ENCODE data around the gene DOCK8. TPM values are rescaled to one million over a fixed set of nuclear protein-coding genes. Genes with fewer than 3 reads are reported as not detected.

The DOCK8 gene
- total and polyA plus RNA-seq, 2 of the 13 experiments (the other 11 are each of a cell fraction or from before 2014, with no cell fraction given): 0.28 to 0.38 TPM

DNA sequence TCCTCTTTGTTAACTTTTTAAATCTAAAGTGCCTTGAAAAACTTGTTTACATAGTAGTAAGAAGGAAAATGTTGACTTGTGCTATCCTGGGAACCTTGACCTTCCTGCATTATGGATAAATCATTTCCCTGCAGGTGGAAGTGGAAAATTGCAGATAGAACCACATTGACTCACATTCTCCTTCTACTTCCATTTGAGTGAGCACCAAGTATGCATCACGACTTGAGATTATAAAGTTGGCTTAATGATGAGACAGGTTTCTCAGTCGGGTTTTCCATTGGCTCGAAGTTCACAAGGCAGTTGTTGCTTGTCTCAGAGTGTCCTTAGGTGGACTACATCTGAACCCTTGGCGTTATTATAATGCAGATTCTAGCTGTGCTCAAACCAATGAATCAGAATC lies 39.9 kb downstream of the DOCK8 start (continued):
- TF ChIP-seq, protein P1, sequence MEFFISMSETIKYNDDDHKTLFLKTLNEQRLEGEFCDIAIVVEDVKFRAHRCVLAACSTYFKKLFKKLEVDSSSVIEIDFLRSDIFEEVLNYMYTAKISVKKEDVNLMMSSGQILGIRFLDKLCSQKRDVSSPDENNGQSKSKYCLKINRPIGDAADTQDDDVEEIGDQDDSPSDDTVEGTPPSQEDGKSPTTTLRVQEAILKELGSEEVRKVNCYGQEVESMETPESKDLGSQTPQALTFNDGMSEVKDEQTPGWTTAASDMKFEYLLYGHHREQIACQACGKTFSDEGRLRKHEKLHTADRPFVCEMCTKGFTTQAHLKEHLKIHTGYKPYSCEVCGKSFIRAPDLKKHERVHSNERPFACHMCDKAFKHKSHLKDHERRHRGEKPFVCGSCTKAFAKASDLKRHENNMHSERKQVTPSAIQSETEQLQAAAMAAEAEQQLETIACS (CRISPR knock-in tag; IDR thresholded peaks at IDR 0.05): no peak

- in situ Hi-C loops (cut with HindIII; ENCODE audit: extremely low pct_ligation_motif_present, low pct_unique_long_range_greater_than_20kb): no loop called here
Measured at GRCh38 chr9:257957-258356, 43.3 kb downstream of the DOCK8 start.

More at GRCh38 chr9:257957-258356, 43.3 kb downstream of the DOCK8 start:
- Histone ChIP-seq H3K36me3 (replicated peaks in 1 of 2; ENCODE audit: control insufficient read depth in 1 of 2, insufficient read depth in 2 of 2, low read length in 2 of 2) (no peaks in the 10 kb centered on the region), H3K9ac (ENCODE audit: insufficient read depth, low read depth, low read length) (no peak overlapping the region), H3K4me3 (replicated peaks in 1 of 3; ENCODE audit: insufficient read depth in 1 of 3, low read depth in 2 of 3, low read length in 3 of 3) (no peak overlapping the region), H2AFZ (ENCODE audit: low read length) (no peak overlapping the region), H3K4me2 (ENCODE audit: low read depth, low read length) (no peak overlapping the region), H3K9me3 (ENCODE audit: low read length) (no peaks in the 10 kb centered on the region), H3K27ac (ENCODE audit: extremely low read length, insufficient read depth, low read length) (no peak overlapping the region), H4K20me1 (ENCODE audit: insufficient read depth, low read length) (no peaks in the 10 kb centered on the region), H3K79me2 (ENCODE audit: insufficient read depth, low read length) (no peaks in the 10 kb centered on the region), H3K4me1 (ENCODE audit: insufficient read depth, low read length) (no peaks in the 10 kb centered on the region), H3K27me3 (ENCODE audit: control insufficient read depth in 1 of 2, insufficient read depth in 2 of 2, low read length in 2 of 2) (no peaks in the 10 kb centered on the region)
- BruUV-seq (replicated peaks): no TSS peak
- no peak for TF ChIP-seq ZNF678 (CRISPR knock-in tag; IDR thresholded peaks at IDR 0.05)
- TF ChIP-seq ZNF816 (CRISPR knock-in tag; IDR thresholded peaks at IDR 0.05; ENCODE audit: borderline replicate concordance): no peak
- TF ChIP-seq ZNF580 (CRISPR knock-in tag; IDR thresholded peaks at IDR 0.05; ENCODE audit: borderline replicate concordance, low read depth): no peak
- TF ChIP-seq DR1 (CRISPR knock-in tag; IDR thresholded peaks at IDR 0.05): no peak
- no peak for TF ChIP-seq ZBTB42 (CRISPR knock-in tag; IDR thresholded peaks at IDR 0.05)
- TF ChIP-seq ZNF567 (CRISPR knock-in tag; IDR thresholded peaks at IDR 0.05; ENCODE audit: borderline replicate concordance): no peak
- TF ChIP-seq ISL2 (CRISPR knock-in tag; IDR thresholded peaks at IDR 0.05): no peak
- no peak for TF ChIP-seq JDP2 (CRISPR knock-in tag; IDR thresholded peaks at IDR 0.05; ENCODE audit: borderline replicate concordance)
- no peak for TF ChIP-seq ZNF235 (CRISPR knock-in tag; IDR thresholded peaks at IDR 0.05; ENCODE audit: borderline replicate concordance)
- TF ChIP-seq FOXP1 (IDR thresholded peaks at IDR 0.05): no peak
- no peak for TF ChIP-seq FOXP1 (CRISPR knock-in tag; IDR thresholded peaks at IDR 0.05)
- TF ChIP-seq, protein P2, sequence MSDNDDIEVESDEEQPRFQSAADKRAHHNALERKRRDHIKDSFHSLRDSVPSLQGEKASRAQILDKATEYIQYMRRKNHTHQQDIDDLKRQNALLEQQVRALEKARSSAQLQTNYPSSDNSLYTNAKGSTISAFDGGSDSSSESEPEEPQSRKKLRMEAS (IDR thresholded peaks at IDR 0.05): no peak
- TF ChIP-seq, protein P3, sequence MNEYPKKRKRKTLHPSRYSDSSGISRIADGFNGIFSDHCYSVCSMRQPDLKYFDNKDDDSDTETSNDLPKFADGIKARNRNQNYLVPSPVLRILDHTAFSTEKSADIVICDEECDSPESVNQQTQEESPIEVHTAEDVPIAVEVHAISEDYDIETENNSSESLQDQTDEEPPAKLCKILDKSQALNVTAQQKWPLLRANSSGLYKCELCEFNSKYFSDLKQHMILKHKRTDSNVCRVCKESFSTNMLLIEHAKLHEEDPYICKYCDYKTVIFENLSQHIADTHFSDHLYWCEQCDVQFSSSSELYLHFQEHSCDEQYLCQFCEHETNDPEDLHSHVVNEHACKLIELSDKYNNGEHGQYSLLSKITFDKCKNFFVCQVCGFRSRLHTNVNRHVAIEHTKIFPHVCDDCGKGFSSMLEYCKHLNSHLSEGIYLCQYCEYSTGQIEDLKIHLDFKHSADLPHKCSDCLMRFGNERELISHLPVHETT (CRISPR knock-in tag; conservative IDR thresholded peaks at IDR 0.05): no peak
- no peak for TF ChIP-seq NCOR1 (IDR thresholded peaks at IDR 0.05; ENCODE audit: borderline replicate concordance, low read length)
- no peak for TF ChIP-seq TCF7L2 (IDR thresholded peaks at IDR 0.05; ENCODE audit: low read depth, low read length)
- TF ChIP-seq KDM3A (CRISPR knock-in tag; IDR thresholded peaks at IDR 0.05; ENCODE audit: low read depth): no peak
- TF ChIP-seq TEAD2 (CRISPR knock-in tag; IDR thresholded peaks at IDR 0.05): no peak
- no peak for TF ChIP-seq SOX13 (IDR thresholded peaks at IDR 0.05)
- no peak for TF ChIP-seq SOX13 (CRISPR knock-in tag; conservative IDR thresholded peaks at IDR 0.05 in 1 of 2, IDR thresholded peaks at IDR 0.05 in 1 of 2)
- no peak for TF ChIP-seq ZFP1 (CRISPR knock-in tag; IDR thresholded peaks at IDR 0.05)
- CTCF ChIA-PET (ENCODE audit: low intra/inter-chr PET ratio, low total read pairs): no interaction called here
- ATAC-seq: no peak
- DNase-seq (ENCODE audit: low spot score): no peak
- FAIRE-seq: no peak
- POLR2A ChIA-PET: no interaction called here
- WGBS (ENCODE audit: low lambda C conversion rate): 0% methylated on average over 1 of the region's 1 CpG
- intact Hi-C loops (cut with micrococcal nuclease; ENCODE audit: unreplicated experiment): no loop called here
